Measurements from ENCODE around the gene SCGB2B2.
"Not testable (repeated sequence)": the region's sequence is repeated elsewhere in the genome, so short reads cannot be mapped to it uniquely, and the experiment has no call there.

The SCGB2B2 gene

GRCh38 chr19:34676697-34677385 is at the start of gene SCGB2B2:
Gene SCGB2B2, minus strand, starts transcription at chr19:34677159. Its CDS starts 82,596 bp downstream, at chr19:34594563.
- DNase-seq, result no peak

GRCh38 chr19:34725400-34725799 is 48.4 kb upstream of the SCGB2B2 start:
- DNase-seq, result no peak

GRCh38 chr19:34722353-34722752 is 45.4 kb upstream of the SCGB2B2 start:
- DNase-seq, result no peak

GRCh38 chr19:34715357-34715756 is 38.4 kb upstream of the SCGB2B2 start:
- no peak for DNase-seq

GRCh38 chr19:34713262-34713637 is 36.3 kb upstream of the SCGB2B2 start:
- no peak for DNase-seq

- DNase-seq, result no peak
Observed at GRCh38 chr19:34712395-34713261, 35.7 kb upstream of the SCGB2B2 start.

GRCh38 chr19:34711890-34712289 is 34.9 kb upstream of the SCGB2B2 start:
- no peak for DNase-seq

GRCh38 chr19:34707661-34708060 is 30.7 kb upstream of the SCGB2B2 start:
- no peak for DNase-seq

- DNase-seq, result no peak
Observed at GRCh38 chr19:34692549-34692948, 15.6 kb upstream of the SCGB2B2 start.

GRCh38 chr19:34690372-34690771 is 13.4 kb upstream of the SCGB2B2 start:
- DNase-seq, result no peak

- DNase-seq, result no peak
Observed at GRCh38 chr19:34688592-34688991, 11.6 kb upstream of the SCGB2B2 start.

GRCh38 chr19:34687348-34687747 is 10.4 kb upstream of the SCGB2B2 start:
- no peak for DNase-seq

- DNase-seq, result no peak
Observed at GRCh38 chr19:34686455-34686854, 9.5 kb upstream of the SCGB2B2 start.

GRCh38 chr19:34685266-34685665 is 8.3 kb upstream of the SCGB2B2 start:
- DNase-seq, result not testable (repeated sequence)

- no peak for DNase-seq
Observed at GRCh38 chr19:34681478-34681877, 4.5 kb upstream of the SCGB2B2 start.

- DNase-seq, result no peak
Observed at GRCh38 chr19:34678421-34678820, 1.5 kb upstream of the SCGB2B2 start.

- DNase-seq, result no peak
Observed at GRCh38 chr19:34678085-34678412, 1.1 kb upstream of the SCGB2B2 start.

GRCh38 chr19:34677386-34678084 is 576 bp upstream of the SCGB2B2 start, which contains the start of gene ZNF302:
Gene ZNF302, plus strand, starts transcription at chr19:34677678. Its CDS starts 1,127 bp downstream, at chr19:34678805.
- peak; percentile 92 for DNase-seq

- no peak for DNase-seq
Observed at GRCh38 chr19:34675919-34676318, 1.0 kb downstream of the SCGB2B2 start.

GRCh38 chr19:34675250-34675649 is 1.7 kb downstream of the SCGB2B2 start:
- no peak for DNase-seq

- DNase-seq, result no peak
Observed at GRCh38 chr19:34673590-34673989, 3.4 kb downstream of the SCGB2B2 start.

- no peak for DNase-seq
Observed at GRCh38 chr19:34671972-34672371, 5.0 kb downstream of the SCGB2B2 start.

- DNase-seq, result no peak
Observed at GRCh38 chr19:34669305-34669704, 7.7 kb downstream of the SCGB2B2 start.

GRCh38 chr19:34668690-34669089 is 8.3 kb downstream of the SCGB2B2 start:
- DNase-seq, result not testable (repeated sequence)

Measured in activated effector memory CD4-positive, alpha-beta T cell treated with Interleukin-2 at 50 U/mL for 16 hours (primary cell).